Adipose tissue (tissue), 3 donors: ENCODE measurements around the gene ZNF566. TPM values are rescaled to one million over a fixed set of nuclear protein-coding genes. Genes with fewer than 3 reads are reported as not detected.

Experiments
- polyA plus RNA-seq, 3 donors: library from polyadenylated mRNA; stranded (reverse); fragments of 200-250 nt; gene quantifications; one replicate each; pipeline ENCODE4 v1.2.3, GENCODE V29; 2013
- donor health status: healthy with polysubstance abuse.
- donor health status: Bipolar disorder and iron deficiency.
- donor health status: healthy.

Gene ZNF566
- polyA plus RNA-seq, 3 donors, result 2.3 to 4.6 (median 3.7) TPM

Other genes with a start within 250 kb of the ZNF566 start
- gene ZFP14, start 110.4 kb downstream of the ZNF566 start, polyA plus RNA-seq, result 1 to 10 TPM in 1 of 3 donors, under 1 TPM in 2; 0.61 to 1.9 (median 0.89) TPM
- 1 to 10 TPM; 1.1 to 2.4 (median 1.4) TPM for gene ZFP82, start 70.9 kb downstream of the ZNF566 start, polyA plus RNA-seq
- 1 to 10 TPM; 2.0 to 3.8 (median 2.4) TPM for gene ZNF260, start 38.7 kb upstream of the ZNF566 start, polyA plus RNA-seq
- 1 to 10 TPM; 1.9 to 3.1 (median 3.1) TPM for gene ZNF529, start 83.7 kb upstream of the ZNF566 start, polyA plus RNA-seq
- 1 to 10 TPM in 2 of 3 donors, under 1 TPM in 1; 0.77 to 1.6 (median 1.6) TPM for gene ZNF382, start 115.8 kb upstream of the ZNF566 start, polyA plus RNA-seq
- 1 to 10 TPM; 1.6 to 4.5 (median 2.0) TPM for gene ZNF461, start 177.3 kb upstream of the ZNF566 start, polyA plus RNA-seq
- gene ZNF567, start 198.1 kb upstream of the ZNF566 start, polyA plus RNA-seq, result 1 to 10 TPM; 1.5 to 1.8 (median 1.8) TPM